ENCODE results near the gene PLCH1.

Gene PLCH1

GRCh38 chr3:155331078-155331477 lies 413.8 kb downstream of the PLCH1 start:
- no peak for DNase-seq

GRCh38 chr3:155330370-155330769 lies 414.5 kb downstream of the PLCH1 start:
- DNase-seq: no peak

GRCh38 chr3:155329513-155330048 lies 415.3 kb downstream of the PLCH1 start:
- DNase-seq: no peak

- no peak for DNase-seq
Observed at GRCh38 chr3:155327871-155328270, 417.0 kb downstream of the PLCH1 start.

- no peak for DNase-seq
Observed at GRCh38 chr3:155327430-155327829, 417.4 kb downstream of the PLCH1 start.

- no peak for DNase-seq
Observed at GRCh38 chr3:155326901-155327300, 418.0 kb downstream of the PLCH1 start.

GRCh38 chr3:155326244-155326643 lies 418.6 kb downstream of the PLCH1 start:
- DNase-seq: no peak
